HepG2 (cell line): ENCODE data around the gene SLC2A11.

Experiments
- FOSL1 ChIP-seq: sonication (generic); formaldehyde crosslinking; IDR thresholded peaks from 2 replicates; pipeline ENCODE4 v1.9.0; 2021; ENCODE audit warnings: missing genetic modification reagents, borderline replicate concordance
- FOSL2 ChIP-seq: sonication (generic); formaldehyde crosslinking; IDR thresholded peaks from 2 replicates; pipeline ENCODE4 v1.4.0; 2020; ENCODE audit warnings: missing genetic modification reagents
- PBX3 ChIP-seq: sonication (generic); formaldehyde crosslinking; IDR thresholded peaks from 2 replicates; pipeline ENCODE4 v1.8.1; 2023; ENCODE audit warnings: missing genetic modification reagents, inconsistent platforms, borderline replicate concordance
- POLR2A ChIP-seq, 2 experiments: IDR thresholded peaks; 2 replicates each; pipeline ENCODE4 v1.6.1; 2011; ENCODE audit warnings: low read depth in 2 of 2, low read length in 2 of 2, mild to moderate bottlenecking in 1 of 2, moderate library complexity in 1 of 2; ENCODE audit not compliant: insufficient read depth in 1 of 2
- REST ChIP-seq, 2 experiments: IDR thresholded peaks; 2 replicates each; pipeline ENCODE4 v1.6.1; 2011 to 2012; ENCODE audit warnings: low read length in 2 of 2, borderline replicate concordance in 1 of 2, low read depth in 1 of 2, mild to moderate bottlenecking in 1 of 2, moderate library complexity in 1 of 2
- SMC3 ChIP-seq: IDR thresholded peaks from 2 replicates; pipeline ENCODE4 v1.6.1; 2011; ENCODE audit warnings: low read length, improper control_type of control experiment
- ZBTB4 ChIP-seq: sonication (generic); formaldehyde crosslinking; IDR thresholded peaks from 2 replicates; pipeline ENCODE4 v1.4.0; 2020; ENCODE audit warnings: missing genetic modification reagents, mild to moderate bottlenecking, borderline replicate concordance

- TF ChIP-seq ZBTB4 (CRISPR knock-in tag) (no peak), PBX3 (no peak), REST (IDR thresholded peaks at IDR 0.05; ENCODE audit: borderline replicate concordance in 1 of 2, low read depth in 1 of 2, low read length in 2 of 2) (no peak), FOSL1 (CRISPR knock-in tag) (no peak), POLR2A (IDR thresholded peaks at IDR 0.05; ENCODE audit: insufficient read depth in 1 of 2, low read depth in 2 of 2, low read length in 2 of 2) (no peak), FOSL2 (CRISPR knock-in tag) (no peak), SMC3 (no peak)
Measured at GRCh38 chr22:23833911-23834317, 23.8 kb upstream of the SLC2A11 start.
